CD4-positive, alpha-beta T cell treated with Interleukin-17A for 1 hour (primary cell): ENCODE measurements around the gene FIBCD1.

Experiments
- DNase-seq: peaks from one replicate; pipeline ENCODE4 v3.0.0-alpha.2; 2020

FIBCD1 gene

GRCh38 chr9:130854835-130855234 is 84.2 kb downstream of the FIBCD1 start:
- DNase-seq: no peak

- DNase-seq: no peak
Measured at GRCh38 chr9:130854092-130854491, 85.0 kb downstream of the FIBCD1 start.

GRCh38 chr9:130852801-130853200 is 86.2 kb downstream of the FIBCD1 start:
- DNase-seq: no peak
